H1 (cell line): ENCODE data around the gene HECTD1. TPM values are rescaled to one million over a fixed set of nuclear protein-coding genes. Genes with fewer than 3 reads are reported as not detected.
"Not testable (repeated sequence)": the region's sequence is repeated elsewhere in the genome, so short reads cannot be mapped to it uniquely, and the experiment has no call there.

Experiments
- CTCF ChIA-PET: fragments of 300-600 bp; sonication (Branson Sonifier 250); formaldehyde crosslinking; loops from one replicate; lab custom pipeline; 2021; ENCODE audit not compliant: partially characterized antibody; lab: Charles Lee
- POLR2A ChIA-PET: fragments of 300-600 bp; sonication (Branson Sonifier 250); formaldehyde crosslinking; loops from one replicate; lab custom pipeline; 2021; ENCODE audit warnings: inconsistent platforms; ENCODE audit not compliant: partially characterized antibody; lab: Charles Lee
- DNase-seq, 2 experiments: peaks; one replicate each; pipeline versions ENCODE4 v3.0.0 to v3.0.0-alpha.2; 2010 to 2022; ENCODE audit warnings: low spot score in 2 of 2, low read depth in 1 of 2, mixed read lengths in 1 of 2
- FAIRE-seq: peaks from 2 replicates; lab custom pipeline; 2011; peaks lifted over from hg19 to GRCh38; lab: Jason Lieb, UNC
- H2AFZ ChIP-seq: 2 replicates; pipeline ENCODE4 v1.8.1; 2012; ENCODE audit warnings: low read length, inconsistent platforms
- H2AK5ac ChIP-seq: 2 replicates; pipeline ENCODE4 v1.6.1; 2013; ENCODE audit warnings: low read depth, low read length
- H2BK120ac ChIP-seq: replicated peaks from 2 replicates; pipeline ENCODE3; 2013; ENCODE audit warnings: low read depth, low read length, inconsistent platforms
- H2BK12ac ChIP-seq: 2 replicates; pipeline ENCODE4 v1.6.1; 2013; ENCODE audit warnings: low read depth, low read length
- H2BK15ac ChIP-seq: 2 replicates; pipeline ENCODE4 v1.6.1; 2013; ENCODE audit warnings: low read length
- H2BK20ac ChIP-seq: 2 replicates; pipeline ENCODE4 v1.6.1; 2013; ENCODE audit warnings: low read length
- H2BK5ac ChIP-seq: 2 replicates; pipeline ENCODE4 v1.6.1; 2013; ENCODE audit warnings: low read depth, low read length
- H3K14ac ChIP-seq: 2 replicates; pipeline ENCODE4 v1.6.1; 2013; ENCODE audit warnings: inconsistent platforms; ENCODE audit not compliant: insufficient read length
- H3K18ac ChIP-seq: 2 replicates; pipeline ENCODE4 v1.6.1; 2013; ENCODE audit warnings: low read length; ENCODE audit errors: extremely low read depth
- H3K23ac ChIP-seq: 2 replicates; pipeline ENCODE4 v1.6.1; 2013; ENCODE audit warnings: inconsistent platforms; ENCODE audit not compliant: insufficient read length
- H3K23me2 ChIP-seq: 2 replicates; pipeline ENCODE4 v1.6.1; 2013; ENCODE audit warnings: low read depth, low read length
- H3K27ac ChIP-seq: 2 replicates; pipeline ENCODE4 v1.6.1; 2011; ENCODE audit warnings: low read depth, low read length, inconsistent platforms
- H3K27me3 ChIP-seq, 4 experiments: replicated peaks in 1 of 4; 1 replicate in 1 of 4; 2 replicates in 3 of 4; pipeline versions ENCODE4 v1.6.1 to v1.8.1; 2011 to 2013; ENCODE audit warnings: low read length in 3 of 4, mild to moderate bottlenecking in 3 of 4, inconsistent platforms in 2 of 4, mixed read lengths in 2 of 4, moderate library complexity in 1 of 4; ENCODE audit not compliant: control insufficient read depth in 3 of 4, insufficient read depth in 3 of 4; ENCODE audit errors: extremely low read depth in 1 of 4
- H3K36me3 ChIP-seq, 4 experiments: 2 replicates each; pipeline versions ENCODE4 v1.6.1 to v1.8.1; 2011 to 2013; ENCODE audit warnings: mild to moderate bottlenecking in 4 of 4, low read length in 3 of 4, moderate library complexity in 2 of 4, control low read depth in 1 of 4, inconsistent platforms in 1 of 4; ENCODE audit not compliant: insufficient read depth in 4 of 4, control insufficient read depth in 2 of 4
- H3K4ac ChIP-seq: replicated peaks from 2 replicates; pipeline ENCODE3; 2013; ENCODE audit warnings: low read length, low read depth, mixed read lengths, inconsistent platforms; ENCODE audit not compliant: insufficient read length
- H3K4me1 ChIP-seq, 4 experiments: replicated peaks in 1 of 4; 1 replicate in 1 of 4; 2 replicates in 3 of 4; pipeline versions ENCODE4 v1.6.1 to v1.8.1; 2011 to 2013; ENCODE audit warnings: low read length in 3 of 4, inconsistent platforms in 2 of 4, mixed read lengths in 1 of 4; ENCODE audit not compliant: insufficient read depth in 4 of 4, control insufficient read depth in 3 of 4
- H3K4me2 ChIP-seq, 2 experiments: 2 replicates each; pipeline versions ENCODE4 v1.6.1 to v1.8.1; 2011 to 2013; ENCODE audit warnings: low read depth in 2 of 2, low read length in 2 of 2, control low read depth in 1 of 2, inconsistent platforms in 1 of 2, mild to moderate bottlenecking in 1 of 2; ENCODE audit not compliant: insufficient read depth in 1 of 2
- H3K4me3 ChIP-seq, 4 experiments: fragments of 200-600, 300-600 bp in 1 of 4; sonication (generic), shearing (Covaris generic), sonication (Bioruptor Twin) in 1 of 4; 2 replicates each; pipeline versions ENCODE4 v1.5.1 to v1.8.1; 2011 to 2016; ENCODE audit warnings: low read length in 4 of 4, low read depth in 3 of 4, control low read depth in 2 of 4, inconsistent platforms in 2 of 4, mild to moderate bottlenecking in 2 of 4, mixed read lengths in 1 of 4, moderate library complexity in 1 of 4; ENCODE audit not compliant: insufficient read depth in 2 of 4; ENCODE audit errors: extremely low read depth in 1 of 4
- H3K56ac ChIP-seq: replicated peaks from 2 replicates; pipeline ENCODE3; 2013; ENCODE audit warnings: low read depth, mild to moderate bottlenecking, mixed read lengths, low read length, inconsistent platforms; ENCODE audit not compliant: insufficient read length
- H3K79me1 ChIP-seq: 2 replicates; pipeline ENCODE4 v1.6.1; 2013; ENCODE audit warnings: low read depth, low read length, control low read depth
- H3K79me2 ChIP-seq, 2 experiments: 2 replicates each; pipeline versions ENCODE4 v1.6.1 to v1.8.1; 2012 to 2013; ENCODE audit warnings: low read length in 2 of 2, mild to moderate bottlenecking in 2 of 2, inconsistent platforms in 1 of 2; ENCODE audit not compliant: insufficient read depth in 2 of 2, control insufficient read depth in 1 of 2
- H3K9ac ChIP-seq, 4 experiments: replicated peaks in 1 of 4; 1 replicate in 1 of 4; 2 replicates in 3 of 4; pipeline versions ENCODE4 v1.6.1 to v1.8.1; 2011 to 2013; ENCODE audit warnings: low read depth in 3 of 4, low read length in 3 of 4, control low read depth in 2 of 4, mild to moderate bottlenecking in 2 of 4, moderate library complexity in 2 of 4, inconsistent platforms in 1 of 4; ENCODE audit errors: extremely low read depth in 1 of 4
- H3K9me3 ChIP-seq, 2 experiments: 2 replicates each; pipeline versions ENCODE4 v1.6.1 to v1.8.1; 2012 to 2013; ENCODE audit warnings: mild to moderate bottlenecking in 2 of 2, moderate library complexity in 2 of 2, control low read depth in 1 of 2, inconsistent platforms in 1 of 2, low read depth in 1 of 2, low read length in 1 of 2, mixed read lengths in 1 of 2; ENCODE audit not compliant: insufficient read depth in 2 of 2
- H4K20me1 ChIP-seq, 2 experiments: replicated peaks in 1 of 2; 2 replicates each; pipeline versions ENCODE3 to v1.8.1; 2011 to 2013; ENCODE audit warnings: inconsistent platforms in 2 of 2, low read length in 2 of 2, mild to moderate bottlenecking in 1 of 2; ENCODE audit not compliant: insufficient read depth in 2 of 2, control insufficient read depth in 1 of 2
- H4K5ac ChIP-seq: 2 replicates; pipeline ENCODE4 v1.6.1; 2013; ENCODE audit warnings: low read length, low read depth, mixed read lengths, inconsistent platforms; ENCODE audit not compliant: insufficient read length
- H4K8ac ChIP-seq: 2 replicates; pipeline ENCODE4 v1.8.0; 2013; ENCODE audit warnings: mild to moderate bottlenecking, moderate library complexity, low read length, inconsistent platforms; ENCODE audit not compliant: insufficient read depth; ENCODE audit errors: extremely low read depth
- H4K91ac ChIP-seq: replicated peaks from 2 replicates; pipeline ENCODE3; 2013; ENCODE audit warnings: low read length, mixed read lengths, inconsistent platforms; ENCODE audit not compliant: insufficient read length
- WGBS, 2 experiments: shearing (Covaris generic) in 1 of 2; methylation state at CpG; one replicate each; pipeline versions ENCODE4 v1.1.6 to v1.1.7; 2013 to 2015; ENCODE audit warnings: low lambda C conversion rate in 2 of 2, mixed read lengths in 2 of 2, inconsistent platforms in 1 of 2, low coverage in 1 of 2, missing lambda C conversion rate in 1 of 2; ENCODE audit not compliant: insufficient replicate concordance in 2 of 2, insufficient coverage in 1 of 2, insufficient read length in 1 of 2; ENCODE audit errors: extremely low coverage in 1 of 2, missing lambda C conversion rate in 1 of 2; 5-methylcytosine and 5-hydroxymethylcytosine counted together
- polyA plus RNA-seq, 7 experiments: library from polyadenylated mRNA; depleted of rRNA in 3 of 7; stranded (reverse) in 5 of 7; unstranded in 2 of 7; fragments of >200 nt in 5 of 7; fragments of 200-250 nt in 2 of 7; gene quantifications; 1 replicate in 5 of 7; 2 replicates in 1 of 7; 4 replicates in 1 of 7; pipeline versions ENCODE4 v1.2.1 to v1.2.3, GENCODE V29; 2011 to 2013; ENCODE audit warnings: missing spikeins in 2 of 7, mixed read lengths in 2 of 7
- total RNA-seq: library from RNA; stranded (reverse); fragmentation: NEBNext Ultra II Directional; extraction: Animal tissue kit (Norgen Biotek cat#: 25700); gene quantifications from 2 replicates; pipeline ENCODE4 v1.2.1, GENCODE V29; 2021

The HECTD1 gene
- total and polyA plus RNA-seq, 2 of the 8 experiments (the other 6 are each of a cell fraction or from before 2014, with no cell fraction given): 44.7 to 105 TPM

DNA sequence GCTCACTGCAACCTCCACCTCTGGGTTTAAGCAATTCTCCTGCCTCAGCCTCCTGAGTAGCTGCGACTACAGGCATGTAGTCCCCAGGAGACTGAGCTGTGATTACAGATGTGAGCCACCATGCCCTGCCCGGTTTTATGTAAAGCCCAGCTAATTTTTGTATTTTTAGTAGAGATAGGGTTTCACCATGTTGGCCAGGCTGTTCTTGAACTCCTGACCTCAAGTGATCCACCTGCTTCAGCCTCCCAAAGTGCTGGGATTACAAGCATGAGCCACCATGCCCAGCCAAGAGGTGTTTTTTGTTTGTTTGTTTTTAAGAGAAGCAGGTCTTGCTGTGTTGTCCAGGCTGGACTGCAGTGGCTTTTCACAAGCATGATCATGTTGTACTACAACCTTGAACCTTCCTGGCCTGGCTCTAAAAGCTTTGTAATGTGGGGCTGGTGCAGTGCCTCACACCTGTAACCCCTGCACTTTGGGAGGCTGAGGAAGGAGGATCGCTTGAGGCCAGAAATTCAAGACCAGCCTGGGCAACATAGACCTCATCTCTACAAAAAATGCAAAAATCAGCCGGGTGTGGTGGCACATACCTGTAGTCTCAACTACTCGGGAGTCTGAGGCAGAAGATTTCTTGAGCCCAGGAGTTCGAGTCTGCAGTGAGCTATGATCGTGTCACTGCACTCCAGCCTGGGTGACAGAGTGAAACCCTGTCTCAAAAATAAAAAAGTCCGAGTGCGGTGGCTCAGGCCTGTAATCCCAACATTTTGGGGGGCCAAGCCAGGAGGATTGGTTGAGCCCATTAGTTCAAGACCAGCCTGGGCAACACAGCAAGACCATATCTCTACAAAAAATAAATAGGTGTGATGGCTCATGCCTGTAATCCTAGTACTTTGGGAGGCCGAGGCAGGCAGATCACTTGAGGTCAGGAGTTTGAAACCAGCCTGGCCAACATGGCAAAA is 113.4 kb downstream of the HECTD1 start:
- H3K4me2 ChIP-seq, H3K27me3 ChIP-seq, H3K36me3 ChIP-seq, H3K79me2 ChIP-seq, DNase-seq, H3K56ac ChIP-seq, H3K9ac ChIP-seq, H3K14ac ChIP-seq, H2BK20ac ChIP-seq, H3K79me1 ChIP-seq, H3K4me3 ChIP-seq, H2BK12ac ChIP-seq, H3K27ac ChIP-seq, H3K18ac ChIP-seq, FAIRE-seq, H4K91ac ChIP-seq, H4K20me1 ChIP-seq, H2AFZ ChIP-seq, H3K4ac ChIP-seq, H2BK120ac ChIP-seq, H3K9me3 ChIP-seq, H2BK5ac ChIP-seq, H3K23me2 ChIP-seq, H4K5ac ChIP-seq, H3K23ac ChIP-seq, H2BK15ac ChIP-seq, H2AK5ac ChIP-seq, H3K4me1 ChIP-seq, H4K8ac ChIP-seq: not testable (repeated sequence)
- ChIA-PET CTCF (interaction anchor here (0.9 to 2.1 kb wide), 3 partner anchors 12 to 219 kb away, joined by 3 to 10 read pairs (median 3); partner anchors contain the start of gene COCH), POLR2A (interaction anchor here (0.6 kb wide), 1 partner anchor 18 kb away, joined by 3 read pairs; no protein-coding TSS in a partner anchor)
- 92% methylated on average over 10 of the region's 10 CpGs; no CpG with 5 or more reads in 1 of the 2 experiments for WGBS, 2 experiments
